ENCODE results near the gene ERVW-1. TPM values are rescaled to one million over a fixed set of nuclear protein-coding genes. Genes with fewer than 3 reads are reported as not detected.

The ERVW-1 gene
- total and polyA plus RNA-seq, 4 experiments from 2014 or later = 0.12 TPM; not detected in 3

DNA sequence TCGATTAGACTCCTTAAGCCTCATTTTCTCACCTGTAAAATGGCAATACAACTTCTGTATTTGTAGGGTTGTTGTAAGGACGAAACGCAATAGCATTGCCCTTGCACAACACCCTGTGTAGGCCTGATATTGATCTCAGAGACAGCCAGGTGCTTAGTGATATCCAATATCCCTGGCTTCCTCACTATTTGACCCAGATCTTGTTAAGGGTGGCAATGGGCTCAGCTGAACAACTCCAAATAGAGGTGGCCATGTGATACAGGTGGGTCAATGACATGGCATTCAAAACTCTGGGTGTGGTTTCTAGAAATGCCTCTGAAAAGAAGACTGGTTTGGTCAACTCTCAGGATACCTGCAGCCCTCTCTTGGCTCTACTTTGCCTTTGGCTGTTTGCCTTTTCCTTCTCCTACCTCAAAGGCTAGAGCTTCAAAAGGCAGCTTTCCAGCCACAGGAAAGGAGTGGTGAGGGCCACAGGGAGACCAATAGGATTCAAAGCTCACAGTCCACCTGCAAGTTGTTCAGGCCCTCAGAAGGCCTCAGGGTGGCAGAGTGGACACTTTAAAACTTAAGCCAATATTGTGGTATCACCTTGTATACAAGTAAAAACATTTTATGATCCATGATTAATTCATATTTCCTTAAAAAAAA, 45.3 kb downstream of the ERVW-1 start:
- Mint-ChIP-seq H3K4me1 (no peaks in the 10 kb centered on the region), H3K4me3 (no peak overlapping the region), H3K9me3 (no peaks in the 10 kb centered on the region), H3K36me3 (no peaks in the 10 kb centered on the region), H3K27me3 (peaks cover 7 to 10% of the 10 kb centered on the region in 2 donors), H3K27ac (no peak overlapping the region)
- POLR2A ChIA-PET (ENCODE audit: partially characterized antibody) = no interaction called here
- Histone ChIP-seq H3K27ac (ENCODE audit: low read depth, low read length) (no peak overlapping the region), H3K4me3 (ENCODE audit: low read length in 2 of 2) (no peak overlapping the region), H3K9me3 (ENCODE audit: control insufficient read depth in 1 of 2, low read length in 2 of 2) (no peaks in the 10 kb centered on the region), H3K27me3 (ENCODE audit: insufficient read depth, low read length) (no peaks in the 10 kb centered on the region), H3K36me3 (ENCODE audit: insufficient read depth, low read length) (no peaks in the 10 kb centered on the region), H3K4me1 (ENCODE audit: insufficient read depth, low read length) (no peaks in the 10 kb centered on the region)
- no peak for DNase-seq
- CTCF ChIA-PET (ENCODE audit: partially characterized antibody) = interaction anchor here (0.9 kb wide), 1 partner anchor 15 kb away, joined by 3 read pairs; the partner anchor contains the start of gene GATAD1
- intact Hi-C loops (cut with micrococcal nuclease) = no loop called here

DNA sequence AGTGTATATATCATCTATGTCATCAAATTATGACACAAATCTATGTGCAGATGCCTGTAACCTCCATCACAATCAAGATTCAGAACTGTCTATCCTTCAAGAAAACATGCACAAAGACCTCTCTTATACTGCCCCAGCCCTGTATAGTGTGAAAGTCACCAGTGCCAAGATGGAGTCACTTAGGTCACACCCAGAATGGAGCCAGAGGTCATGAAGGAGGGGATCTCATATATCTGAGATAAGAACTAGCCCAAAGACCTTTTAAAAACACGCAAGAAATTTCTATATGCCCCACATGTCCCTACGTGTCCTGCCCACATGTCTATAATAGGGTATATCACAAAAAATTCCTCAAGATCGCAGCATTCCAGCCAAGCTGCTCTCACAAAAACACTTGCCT, 50.6 kb downstream of the ERVW-1 start:
- Mint-ChIP-seq H3K4me1 (peaks cover 9 to 11% (median 9%) of the 10 kb centered on the region in 4 donors), H3K4me3 (no peak overlapping the region), H3K27ac (no peak overlapping the region), H3K9me3 (peaks cover 0 to 2% (median 0%) of the 10 kb centered on the region in 8 donors), H3K27me3 (peaks cover 20 to 25% of the 10 kb centered on the region in 2 donors), H3K36me3 (no peaks in the 10 kb centered on the region)
- Histone ChIP-seq H3K27me3 (ENCODE audit: insufficient read depth, low read length) (no peaks in the 10 kb centered on the region), H3K4me1 (ENCODE audit: insufficient read depth, low read length) (peaks cover 12% of the 10 kb centered on the region), H3K27ac (ENCODE audit: low read depth, low read length) (no peak overlapping the region), H3K9me3 (ENCODE audit: control insufficient read depth in 1 of 2, low read length in 2 of 2) (no peaks in the 10 kb centered on the region), H3K36me3 (ENCODE audit: insufficient read depth, low read length) (no peaks in the 10 kb centered on the region), H3K4me3 (ENCODE audit: low read length in 2 of 2) (no peak overlapping the region)
- POLR2A ChIA-PET (ENCODE audit: partially characterized antibody) = interaction anchor here (5.6 kb wide), 1 partner anchor 20 kb away, joined by 63 read pairs; the partner anchor contains the start of gene GATAD1
- CTCF ChIA-PET (ENCODE audit: partially characterized antibody) = interaction anchor here (2.1 to 4.8 kb wide), 2 partner anchors 19 to 23 kb away, joined by 8 to 123 read pairs; partner anchors contain the start of gene GATAD1
- intact Hi-C loops (cut with micrococcal nuclease) = no loop called here
- DNase-seq = no peak

DNA sequence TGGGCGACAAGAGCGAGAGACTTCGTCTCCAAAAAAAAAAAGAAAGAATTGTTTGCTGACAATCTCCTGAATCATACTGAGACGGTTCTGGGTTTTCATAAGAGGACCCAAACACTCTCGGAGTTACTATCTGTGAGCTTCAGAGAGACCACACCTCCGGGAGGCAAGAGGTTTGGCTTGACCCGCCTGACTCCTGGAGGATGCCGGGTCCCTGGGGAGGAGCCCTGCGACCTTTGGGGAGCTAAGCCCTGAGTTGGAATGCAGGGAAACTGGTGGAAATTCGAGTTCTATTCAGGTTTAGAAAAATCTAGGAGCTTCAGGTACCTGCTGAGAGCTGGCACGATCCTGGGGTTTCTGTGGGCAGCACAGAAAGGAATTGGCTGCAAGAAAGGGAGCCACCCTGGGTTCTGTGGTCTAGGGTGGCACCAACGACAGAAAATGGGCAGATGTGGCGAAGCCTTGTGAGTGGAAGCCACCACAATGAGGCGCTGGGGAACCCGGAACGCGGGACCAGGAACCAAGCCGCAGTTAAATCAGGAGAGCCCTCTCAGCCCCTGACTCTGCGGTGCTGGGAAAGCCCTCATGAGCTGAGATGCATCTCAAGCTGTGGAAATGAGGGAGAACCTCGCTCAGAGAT, 52.3 kb downstream of the ERVW-1 start:
- Histone ChIP-seq H3K4me3 (ENCODE audit: low read length in 2 of 2) (no peak overlapping the region), H3K36me3 (ENCODE audit: insufficient read depth, low read length) (no peaks in the 10 kb centered on the region), H3K27me3 (ENCODE audit: insufficient read depth, low read length) (no peaks in the 10 kb centered on the region), H3K4me1 (ENCODE audit: insufficient read depth, low read length) (peaks cover 12% of the 10 kb centered on the region), H3K27ac (ENCODE audit: low read depth, low read length) (no peak overlapping the region), H3K9me3 (ENCODE audit: control insufficient read depth in 1 of 2, low read length in 2 of 2) (no peaks in the 10 kb centered on the region)
- peaks cover 9 to 11% (median 9%) of the 10 kb centered on the region in 4 donors for H3K4me1 Mint-ChIP-seq
- ChIA-PET POLR2A (ENCODE audit: partially characterized antibody) (interaction anchor here (5.6 kb wide), 1 partner anchor 22 kb away, joined by 63 read pairs; the partner anchor contains the start of gene GATAD1), CTCF (ENCODE audit: partially characterized antibody) (interaction anchor here (0.8 to 4.8 kb wide), 7 partner anchors 10 to 147 kb away, joined by 3 to 123 read pairs (median 8); partner anchors contain the start of gene GATAD1)
- no peaks in the 10 kb centered on the region for H3K36me3 Mint-ChIP-seq
- H3K27me3 Mint-ChIP-seq = peaks cover 21 to 24% of the 10 kb centered on the region in 2 donors
- intact Hi-C loops (cut with micrococcal nuclease) = no loop called here
- peak overlapping the region in 1 of 7 donors; percentile 61 for H3K27ac Mint-ChIP-seq
- peak overlapping the region in 1 of 8 donors; percentile 43 for H3K4me3 Mint-ChIP-seq
- peaks cover 0 to 2% (median 0%) of the 10 kb centered on the region in 8 donors for H3K9me3 Mint-ChIP-seq
- no peak for DNase-seq

DNA sequence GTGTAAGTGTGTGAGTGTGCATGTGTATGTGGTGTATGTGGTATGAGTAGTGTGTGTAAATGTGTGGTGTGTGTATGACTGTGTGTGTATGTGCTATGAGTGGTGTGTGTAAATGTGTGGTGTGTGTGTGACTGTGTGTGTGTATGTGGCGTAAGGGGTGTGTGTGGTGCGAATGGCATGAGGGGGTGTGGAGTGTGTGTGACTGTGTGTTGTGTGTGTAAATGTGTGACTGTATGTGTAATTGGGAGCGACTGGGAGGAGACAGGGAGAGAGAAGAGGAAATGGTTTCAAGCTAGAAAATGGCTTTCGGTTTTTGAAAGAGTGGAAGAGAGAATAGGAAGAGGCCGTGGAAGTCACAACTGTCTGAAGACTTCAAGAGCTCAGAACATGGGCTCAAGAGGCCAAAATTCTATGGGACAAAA, 54.0 kb downstream of the ERVW-1 start:
- H3K4me1 ChIP-seq (ENCODE audit: insufficient read depth, low read length) = peaks cover 12% of the 10 kb centered on the region
- no peaks in the 10 kb centered on the region for H3K36me3 Mint-ChIP-seq
- H3K27me3 ChIP-seq (ENCODE audit: insufficient read depth, low read length) = no peaks in the 10 kb centered on the region
- DNase-seq = no peak
- H3K27me3 Mint-ChIP-seq = peaks cover 16 to 20% of the 10 kb centered on the region in 2 donors
- CTCF ChIA-PET (ENCODE audit: partially characterized antibody) = interaction anchor here (0.7 to 4.8 kb wide), 18 partner anchors 9 to 693 kb away, joined by 3 to 123 read pairs (median 4); partner anchors contain the start of genes ANKIB1, GATAD1, KRIT1 and LRRD1
- no peak overlapping the region for H3K27ac Mint-ChIP-seq
- intact Hi-C loops (cut with micrococcal nuclease) = loop anchor here (1.0 kb wide), 3 partner anchors 24 to 105 kb away; partner anchors contain the start of genes GATAD1, PEX1 and RBM48
- H3K36me3 ChIP-seq (ENCODE audit: insufficient read depth, low read length) = no peaks in the 10 kb centered on the region
- H3K27ac ChIP-seq (ENCODE audit: low read depth, low read length) = no peak overlapping the region
- H3K4me1 Mint-ChIP-seq = peaks cover 9 to 11% (median 9%) of the 10 kb centered on the region in 4 donors
- H3K9me3 Mint-ChIP-seq = peaks cover 0 to 2% (median 0%) of the 10 kb centered on the region in 8 donors
- POLR2A ChIA-PET (ENCODE audit: partially characterized antibody) = interaction anchor here (1.3 to 5.6 kb wide), 2 partner anchors 23 to 104 kb away, joined by 4 to 63 read pairs; partner anchors contain the start of genes GATAD1 and PEX1
- H3K4me3 Mint-ChIP-seq = peak overlapping the region in 4 of 8 donors; percentile 1 to 11 (median 6)
- H3K9me3 ChIP-seq (ENCODE audit: control insufficient read depth in 1 of 2, low read length in 2 of 2) = no peaks in the 10 kb centered on the region
- H3K4me3 ChIP-seq (ENCODE audit: low read length in 2 of 2) = no peak overlapping the region

DNA sequence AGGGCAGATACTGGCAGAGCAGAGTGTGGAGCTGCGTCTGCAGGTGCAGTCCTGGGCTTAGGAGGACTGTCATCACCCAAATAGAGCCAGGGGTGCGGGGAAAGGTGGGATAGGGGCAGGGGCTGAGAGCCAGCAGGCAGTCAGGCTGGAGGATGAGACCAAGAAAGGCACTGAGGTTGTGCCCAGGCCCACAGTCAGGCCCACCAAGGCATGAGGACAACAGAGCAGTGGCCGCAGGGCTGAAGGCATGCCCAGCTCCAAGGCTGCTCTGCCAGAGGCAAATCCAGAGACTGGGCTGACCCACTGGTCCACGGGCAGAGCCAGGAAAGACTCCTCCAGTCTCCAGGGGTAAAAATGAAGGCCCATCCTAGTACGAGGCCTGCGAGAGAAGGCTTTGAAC, 54.8 kb downstream of the ERVW-1 start:
- Histone ChIP-seq H3K4me1 (ENCODE audit: insufficient read depth, low read length) (peaks cover 12% of the 10 kb centered on the region), H3K4me3 (ENCODE audit: low read length in 2 of 2) (no peak overlapping the region), H3K27me3 (ENCODE audit: insufficient read depth, low read length) (no peaks in the 10 kb centered on the region), H3K9me3 (ENCODE audit: control insufficient read depth in 1 of 2, low read length in 2 of 2) (no peaks in the 10 kb centered on the region), H3K27ac (ENCODE audit: low read depth, low read length) (no peak overlapping the region), H3K36me3 (ENCODE audit: insufficient read depth, low read length) (no peaks in the 10 kb centered on the region)
- Mint-ChIP-seq H3K36me3 (no peaks in the 10 kb centered on the region), H3K27ac (peak overlapping the region in 1 of 7 donors; percentile 22), H3K27me3 (peaks cover 14 to 20% of the 10 kb centered on the region in 2 donors), H3K4me3 (peak overlapping the region in 1 of 8 donors; percentile 35), H3K4me1 (peaks cover 9 to 11% (median 9%) of the 10 kb centered on the region in 4 donors), H3K9me3 (peaks cover 0 to 2% (median 0%) of the 10 kb centered on the region in 8 donors)
- ChIA-PET CTCF (ENCODE audit: partially characterized antibody) (interaction anchor here (1.6 to 4.1 kb wide), 3 partner anchors 10 to 38 kb away, joined by 5 to 29 read pairs (median 21); partner anchors contain the start of gene GATAD1), POLR2A (ENCODE audit: partially characterized antibody) (interaction anchor here (5.6 kb wide), 1 partner anchor 24 kb away, joined by 63 read pairs; the partner anchor contains the start of gene GATAD1)
- intact Hi-C loops (cut with micrococcal nuclease) = no loop called here
- no peak for DNase-seq

DNA sequence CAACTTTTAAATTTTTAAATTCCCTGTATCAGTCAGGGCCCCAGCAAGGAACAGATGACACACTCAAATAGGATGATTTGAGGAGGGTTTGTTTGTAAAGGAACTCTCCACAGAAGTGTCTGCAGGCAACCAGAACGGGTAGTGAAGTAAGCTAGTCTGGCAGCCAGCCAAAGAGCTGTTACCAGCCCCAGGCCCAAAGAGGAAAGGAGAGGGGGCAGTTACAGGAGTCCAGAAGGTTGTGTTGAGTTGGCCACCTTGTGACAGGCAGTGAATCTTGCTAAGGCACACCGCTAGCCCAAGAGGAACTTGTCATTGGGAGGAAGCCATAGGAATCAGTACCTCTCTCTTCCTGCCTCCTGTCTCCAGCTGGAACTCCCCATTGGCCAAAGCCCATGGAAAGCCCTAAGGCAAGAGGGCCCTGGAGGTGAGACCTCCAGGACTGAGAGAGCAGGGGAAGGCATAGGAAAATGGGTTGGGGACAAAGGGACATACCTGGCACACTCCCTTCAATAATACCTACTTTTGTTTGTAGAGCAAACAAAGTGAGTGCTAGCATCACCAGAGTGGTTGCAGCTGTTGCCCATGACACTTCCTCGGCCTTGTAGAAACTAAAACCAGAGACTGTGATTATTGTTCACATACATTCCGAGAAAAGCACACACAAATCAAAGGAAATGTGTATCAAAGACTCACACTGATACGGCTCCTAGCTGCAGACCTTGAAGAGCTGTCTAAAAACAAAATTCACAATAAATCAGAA, 55.9 kb downstream of the ERVW-1 start:
- peaks cover 13 to 14% of the 10 kb centered on the region in 2 donors for H3K27me3 Mint-ChIP-seq
- Histone ChIP-seq H3K36me3 (ENCODE audit: insufficient read depth, low read length) (no peaks in the 10 kb centered on the region), H3K27me3 (ENCODE audit: insufficient read depth, low read length) (no peaks in the 10 kb centered on the region), H3K4me1 (ENCODE audit: insufficient read depth, low read length) (peaks cover 12% of the 10 kb centered on the region), H3K27ac (ENCODE audit: low read depth, low read length) (no peak overlapping the region), H3K9me3 (ENCODE audit: control insufficient read depth in 1 of 2, low read length in 2 of 2) (no peaks in the 10 kb centered on the region), H3K4me3 (ENCODE audit: low read length in 2 of 2) (no peak overlapping the region)
- H3K4me3 Mint-ChIP-seq = no peak overlapping the region
- H3K27ac Mint-ChIP-seq = no peak overlapping the region
- peaks cover 0 to 2% (median 0%) of the 10 kb centered on the region in 8 donors for H3K9me3 Mint-ChIP-seq
- ChIA-PET CTCF (ENCODE audit: partially characterized antibody) (interaction anchor here (1.6 to 3.2 kb wide), 2 partner anchors 9 to 25 kb away, joined by 5 to 21 read pairs; partner anchors contain the start of gene GATAD1), POLR2A (ENCODE audit: partially characterized antibody) (interaction anchor here (5.6 kb wide), 1 partner anchor 25 kb away, joined by 63 read pairs; the partner anchor contains the start of gene GATAD1)
- peaks cover 9 to 11% (median 9%) of the 10 kb centered on the region in 4 donors for H3K4me1 Mint-ChIP-seq
- no peaks in the 10 kb centered on the region for H3K36me3 Mint-ChIP-seq
- DNase-seq = no peak
- intact Hi-C loops (cut with micrococcal nuclease) = no loop called here

Measured in CD4-positive, alpha-beta memory T cell (primary cell).